Measurements from ENCODE around the gene FBXL14.

FBXL14 gene

DNA sequence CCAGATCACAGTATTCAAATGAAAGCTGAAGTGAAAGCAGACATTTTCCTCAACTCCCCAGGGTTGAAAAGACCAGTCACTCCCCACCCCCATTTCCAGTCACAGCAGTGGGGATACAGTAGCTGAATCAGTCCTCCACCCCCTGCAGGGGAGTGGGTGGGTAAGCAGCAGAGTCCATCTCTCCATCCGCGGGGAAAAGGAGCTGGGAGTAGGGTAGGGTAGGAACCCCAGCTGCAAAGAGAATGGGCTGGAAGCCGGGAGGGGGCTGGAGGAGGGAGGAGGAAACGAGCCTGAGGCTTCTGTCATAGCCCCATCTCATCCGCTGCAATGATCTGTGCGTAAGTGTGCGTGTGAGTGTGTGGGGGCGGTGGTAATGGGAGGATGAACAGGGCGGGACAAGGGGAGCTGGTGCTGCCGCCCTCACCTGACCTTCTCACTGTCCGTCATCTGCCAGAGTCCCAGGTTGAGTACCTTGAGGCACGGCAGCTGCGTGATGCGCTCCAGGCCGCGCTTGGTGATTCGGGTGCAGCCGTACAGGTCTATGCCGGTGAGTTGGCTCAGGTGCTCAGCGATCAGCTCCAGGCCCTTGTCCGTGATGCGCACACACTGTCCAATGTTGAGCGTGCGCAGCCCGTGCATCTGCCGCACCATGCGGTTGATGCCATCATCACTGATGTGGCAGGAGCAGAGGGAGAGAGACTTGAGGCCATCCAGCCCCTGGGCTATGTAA is 1.8 kb downstream of the FBXL14 start:
- H2AFZ ChIP-seq: peak overlapping the region; percentile 70
- peaks cover 35% of the 10 kb centered on the region for H3K4me1 ChIP-seq
- no peaks in the 10 kb centered on the region for H3K9me3 ChIP-seq (ENCODE audit: control insufficient read depth, low read length)
- H3K4me2 ChIP-seq (ENCODE audit: low read length): peak overlapping the region; percentile 79
- H3K27ac ChIP-seq: peak overlapping the region; percentile 87
- no peaks in the 10 kb centered on the region for H3K36me3 ChIP-seq (ENCODE audit: control insufficient read depth, insufficient read depth, low read length)
- no peaks in the 10 kb centered on the region for H3K27me3 ChIP-seq (ENCODE audit: control insufficient read depth, insufficient read depth, low read length)
- H3K79me2 ChIP-seq: peaks cover 23% of the 10 kb centered on the region
- TF ChIP-seq, protein P1, sequence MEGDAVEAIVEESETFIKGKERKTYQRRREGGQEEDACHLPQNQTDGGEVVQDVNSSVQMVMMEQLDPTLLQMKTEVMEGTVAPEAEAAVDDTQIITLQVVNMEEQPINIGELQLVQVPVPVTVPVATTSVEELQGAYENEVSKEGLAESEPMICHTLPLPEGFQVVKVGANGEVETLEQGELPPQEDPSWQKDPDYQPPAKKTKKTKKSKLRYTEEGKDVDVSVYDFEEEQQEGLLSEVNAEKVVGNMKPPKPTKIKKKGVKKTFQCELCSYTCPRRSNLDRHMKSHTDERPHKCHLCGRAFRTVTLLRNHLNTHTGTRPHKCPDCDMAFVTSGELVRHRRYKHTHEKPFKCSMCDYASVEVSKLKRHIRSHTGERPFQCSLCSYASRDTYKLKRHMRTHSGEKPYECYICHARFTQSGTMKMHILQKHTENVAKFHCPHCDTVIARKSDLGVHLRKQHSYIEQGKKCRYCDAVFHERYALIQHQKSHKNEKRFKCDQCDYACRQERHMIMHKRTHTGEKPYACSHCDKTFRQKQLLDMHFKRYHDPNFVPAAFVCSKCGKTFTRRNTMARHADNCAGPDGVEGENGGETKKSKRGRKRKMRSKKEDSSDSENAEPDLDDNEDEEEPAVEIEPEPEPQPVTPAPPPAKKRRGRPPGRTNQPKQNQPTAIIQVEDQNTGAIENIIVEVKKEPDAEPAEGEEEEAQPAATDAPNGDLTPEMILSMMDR (IDR thresholded peaks at IDR 0.05): no peak
- peak overlapping the region; percentile 51 for H3K9ac ChIP-seq
- H3K4me3 ChIP-seq (ENCODE audit: low read depth, low read length): peak overlapping the region; percentile 48

DNA sequence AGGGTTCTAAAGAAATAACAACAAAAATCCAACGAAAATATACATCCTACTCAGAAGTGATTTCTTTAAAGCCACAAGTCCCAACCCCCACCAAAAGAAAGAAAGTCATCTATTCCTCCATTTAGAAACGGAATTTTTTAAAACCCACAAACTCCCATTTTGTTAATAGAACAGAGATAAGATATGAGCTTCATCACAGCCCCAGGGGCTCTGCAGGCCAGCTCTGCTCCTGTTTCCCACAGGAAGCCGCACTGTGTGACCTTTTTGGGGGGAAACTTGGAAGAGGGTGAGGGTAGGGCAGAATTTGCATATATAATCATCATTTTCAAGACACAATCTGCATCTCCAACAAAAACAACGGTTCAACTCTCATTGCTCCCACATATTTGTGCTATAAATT is 2.8 kb downstream of the FBXL14 start:
- H3K4me1 ChIP-seq: peaks cover 37% of the 10 kb centered on the region
- H3K4me3 ChIP-seq (ENCODE audit: low read depth, low read length): peak overlapping the region; percentile 62
- TF ChIP-seq, protein P1 (IDR thresholded peaks at IDR 0.05): no peak
- peaks cover 23% of the 10 kb centered on the region for H3K79me2 ChIP-seq
- no peak overlapping the region for H2AFZ ChIP-seq
- no peaks in the 10 kb centered on the region for H3K27me3 ChIP-seq (ENCODE audit: control insufficient read depth, insufficient read depth, low read length)
- no peaks in the 10 kb centered on the region for H3K9me3 ChIP-seq (ENCODE audit: control insufficient read depth, low read length)
- H3K9ac ChIP-seq: no peak overlapping the region
- H3K4me2 ChIP-seq (ENCODE audit: low read length): peak overlapping the region; percentile 73
- H3K27ac ChIP-seq: peak overlapping the region; percentile 64
- no peaks in the 10 kb centered on the region for H3K36me3 ChIP-seq (ENCODE audit: control insufficient read depth, insufficient read depth, low read length)

DNA sequence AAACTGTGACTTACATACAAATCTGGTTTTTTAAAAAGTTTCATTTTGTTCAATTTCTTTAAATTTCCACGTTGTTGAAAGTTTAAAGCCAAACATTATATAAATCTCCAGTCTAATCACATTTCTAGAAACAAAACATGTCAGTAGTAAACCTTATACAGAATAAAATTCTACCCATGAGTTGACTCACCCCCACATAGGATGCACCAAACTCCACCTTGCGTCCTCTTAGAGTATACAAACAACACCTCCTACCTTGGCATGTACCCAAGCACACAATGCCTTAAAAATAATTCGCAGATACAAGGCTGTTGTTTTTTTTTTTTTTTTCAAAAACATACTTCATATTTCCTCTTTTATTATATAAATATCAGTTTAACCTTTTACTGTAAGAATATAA is 3.3 kb downstream of the FBXL14 start:
- Histone ChIP-seq H3K27me3 (ENCODE audit: control insufficient read depth, insufficient read depth, low read length) (no peaks in the 10 kb centered on the region), H3K9me3 (ENCODE audit: control insufficient read depth, low read length) (no peaks in the 10 kb centered on the region), H3K4me2 (ENCODE audit: low read length) (peak overlapping the region; percentile 73), H3K36me3 (ENCODE audit: control insufficient read depth, insufficient read depth, low read length) (no peaks in the 10 kb centered on the region), H3K79me2 (peaks cover 23% of the 10 kb centered on the region), H2AFZ (no peak overlapping the region), H3K9ac (no peak overlapping the region), H3K27ac (peak overlapping the region; percentile 64), H3K4me1 (peaks cover 37% of the 10 kb centered on the region), H3K4me3 (ENCODE audit: low read depth, low read length) (peak overlapping the region; percentile 62)
- TF ChIP-seq, protein P1 (IDR thresholded peaks at IDR 0.05): no peak

DNA sequence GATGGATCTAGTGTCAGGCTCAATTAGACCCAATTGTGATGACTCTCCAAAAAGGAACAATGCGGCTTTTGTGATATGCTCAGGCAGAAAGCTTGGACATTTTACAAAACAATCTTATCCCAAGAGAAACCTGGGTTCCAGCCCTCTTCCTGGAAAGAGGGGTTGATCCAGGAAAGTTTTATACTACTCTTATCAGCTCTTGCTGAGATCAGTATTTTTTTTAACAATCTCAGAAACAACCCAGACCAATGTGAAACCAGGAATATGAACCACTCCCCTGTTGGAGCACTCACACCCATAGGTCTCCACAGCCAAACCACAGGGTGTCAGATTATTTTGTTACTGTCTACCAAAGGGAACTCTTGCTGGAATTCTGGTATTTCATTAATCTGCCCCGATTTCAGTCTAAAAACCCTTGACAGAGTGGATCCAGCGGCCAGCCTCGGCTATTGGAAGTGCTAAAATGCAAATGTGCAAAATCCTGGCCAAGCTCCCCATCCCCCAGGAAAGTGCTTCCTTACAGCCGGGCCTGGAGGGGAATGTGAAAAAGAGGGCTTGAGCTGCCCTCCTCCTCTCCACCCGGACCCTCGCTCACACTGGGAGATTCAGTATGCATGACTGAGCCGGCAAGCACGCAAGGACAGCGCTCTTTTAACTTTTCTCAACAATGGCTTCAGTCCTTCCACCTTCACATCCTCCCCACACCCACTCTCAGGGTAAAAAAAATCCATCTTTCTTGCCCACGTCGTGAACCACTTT is 4.0 kb downstream of the FBXL14 start:
- peak overlapping the region; percentile 62 for H3K4me3 ChIP-seq (ENCODE audit: low read depth, low read length)
- H3K9me3 ChIP-seq (ENCODE audit: control insufficient read depth, low read length): no peaks in the 10 kb centered on the region
- H3K4me1 ChIP-seq: peaks cover 36% of the 10 kb centered on the region
- H3K4me2 ChIP-seq (ENCODE audit: low read length): peak overlapping the region; percentile 73
- no peak overlapping the region for H2AFZ ChIP-seq
- peaks cover 23% of the 10 kb centered on the region for H3K79me2 ChIP-seq
- no peak overlapping the region for H3K9ac ChIP-seq
- no peaks in the 10 kb centered on the region for H3K36me3 ChIP-seq (ENCODE audit: control insufficient read depth, insufficient read depth, low read length)
- TF ChIP-seq, protein P1 (IDR thresholded peaks at IDR 0.05): no peak
- peak overlapping the region; percentile 64 for H3K27ac ChIP-seq
- no peaks in the 10 kb centered on the region for H3K27me3 ChIP-seq (ENCODE audit: control insufficient read depth, insufficient read depth, low read length)

Data from parathyroid adenoma (tissue), 2 donors.